Neutrophil (primary cell): ENCODE data around the gene REV1.
"Not testable (repeated sequence)": the region's sequence is repeated elsewhere in the genome, so short reads cannot be mapped to it uniquely, and the experiment has no call there.

Experiments used
- H3K27ac ChIP-seq: fragments of 200-600 bp; sonication (generic); 2 replicates; pipeline ENCODE4 v1.5.1; 2016; ENCODE audit warnings: mild to moderate bottlenecking, moderate library complexity
- H3K27me3 ChIP-seq: fragments of 200-600 bp; sonication (generic); 2 replicates; pipeline ENCODE4 v1.6.0; 2016; ENCODE audit warnings: mild to moderate bottlenecking
- H3K36me3 ChIP-seq: fragments of 200-600 bp; sonication (generic); 2 replicates; pipeline ENCODE4 v1.5.1; 2017
- H3K4me1 ChIP-seq, 2 experiments: fragments of 200-600 bp in 1 of 2; sonication (generic) in 1 of 2; 1 replicate in 1 of 2; 2 replicates in 1 of 2; pipeline versions ENCODE4 v1.5.1 to v1.6.1; 2013 to 2016; ENCODE audit warnings: low read depth in 1 of 2, low read length in 1 of 2, mild to moderate bottlenecking in 1 of 2, moderate library complexity in 1 of 2; ENCODE audit not compliant: control insufficient read depth in 1 of 2, insufficient read depth in 1 of 2
- H3K4me3 ChIP-seq, 2 experiments: fragments of 200-600 bp in 1 of 2; sonication (generic) in 1 of 2; 1 replicate in 1 of 2; 2 replicates in 1 of 2; pipeline ENCODE4 v1.5.1; 2013 to 2016; ENCODE audit warnings: low read depth in 1 of 2, low read length in 1 of 2, mild to moderate bottlenecking in 1 of 2, moderate library complexity in 1 of 2
- H3K9me3 ChIP-seq: fragments of 200-600 bp; sonication (generic); 2 replicates; pipeline ENCODE4 v1.5.1; 2016
- CTCF ChIP-seq: fragments of 200-600 bp; sonication (generic); IDR thresholded peaks from 2 replicates; pipeline ENCODE4 v1.5.1; 2016; ENCODE audit warnings: antibody characterized with exemption

Gene REV1

GRCh38 chr2:99470957-99471356 is 18.9 kb downstream of the REV1 start:
- TF ChIP-seq CTCF, result no peak
- Histone ChIP-seq H3K36me3 (no peaks in the 10 kb centered on the region), H3K9me3 (no peaks in the 10 kb centered on the region), H3K27me3 (no peaks in the 10 kb centered on the region), H3K27ac (peak overlapping the region; percentile 68), H3K4me1 (peaks cover 19 to 29% of the 10 kb centered on the region in 2 experiments), H3K4me3 (no peak overlapping the region)

GRCh38 chr2:99470459-99470858 is 19.4 kb downstream of the REV1 start:
- H3K36me3 ChIP-seq, H3K9me3 ChIP-seq, H3K27me3 ChIP-seq, H3K4me3 ChIP-seq: not testable (repeated sequence)
- H3K27ac ChIP-seq, result peak overlapping the region; percentile 68
- peaks cover 14 to 24% of the 10 kb centered on the region in 2 experiments for H3K4me1 ChIP-seq

DNA sequence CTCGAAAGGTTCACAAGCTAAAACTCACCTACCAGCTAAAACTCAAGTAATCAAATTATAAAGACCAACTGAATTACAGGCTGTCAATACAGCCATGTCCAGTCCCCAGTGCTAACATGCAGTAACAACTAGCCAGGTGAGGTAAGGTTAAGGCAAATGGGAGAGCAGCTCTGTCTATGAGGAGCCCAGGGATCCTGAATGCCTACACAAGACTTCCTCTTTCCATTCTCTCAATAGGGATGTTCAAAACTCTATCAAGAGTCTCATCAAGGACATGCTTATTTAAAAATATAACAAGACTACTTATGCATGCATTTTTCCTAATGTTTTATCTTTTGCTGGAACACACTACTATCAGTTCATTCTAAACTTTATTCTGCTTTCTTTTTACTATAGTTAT is 20.4 kb downstream of the REV1 start:
- Histone ChIP-seq H3K4me3 (no peak overlapping the region), H3K27ac (no peak overlapping the region), H3K36me3 (no peaks in the 10 kb centered on the region), H3K4me1 (peaks cover 4 to 13% of the 10 kb centered on the region in 2 experiments), H3K9me3 (no peaks in the 10 kb centered on the region), H3K27me3 (no peaks in the 10 kb centered on the region)
- no peak for TF ChIP-seq CTCF

- Histone ChIP-seq H3K27me3 (no peaks in the 10 kb centered on the region), H3K4me1 (peaks cover 3 to 11% of the 10 kb centered on the region in 2 experiments), H3K9me3 (no peaks in the 10 kb centered on the region), H3K4me3 (no peak overlapping the region), H3K36me3 (no peaks in the 10 kb centered on the region), H3K27ac (no peak overlapping the region)
- no peak for TF ChIP-seq CTCF
These were observed 21.7 kb downstream of the REV1 start for GRCh38 chr2:99468155-99468554.

DNA sequence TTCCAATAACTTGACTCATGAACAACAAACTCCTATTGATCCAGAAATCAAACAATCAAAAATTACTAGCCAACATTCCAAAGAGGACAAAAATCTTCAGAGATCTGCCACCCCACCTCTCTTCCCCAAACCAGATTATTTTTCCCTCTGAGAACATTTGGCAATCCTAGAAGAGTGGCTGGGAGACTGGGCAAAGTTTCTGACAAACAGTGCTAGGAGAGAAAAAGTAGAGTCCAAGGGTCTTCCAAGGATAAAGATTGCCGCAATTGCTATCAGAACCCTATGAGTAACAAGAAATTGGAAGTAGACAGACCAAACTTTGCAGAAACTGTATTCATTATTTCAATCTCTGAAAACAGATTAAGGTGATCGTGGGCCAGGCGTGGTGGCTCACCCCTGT is 22.4 kb downstream of the REV1 start:
- Histone ChIP-seq H3K4me1 (peaks cover 3 to 11% of the 10 kb centered on the region in 2 experiments), H3K27me3 (no peaks in the 10 kb centered on the region), H3K4me3 (no peak overlapping the region), H3K27ac (no peak overlapping the region), H3K9me3 (no peaks in the 10 kb centered on the region), H3K36me3 (peaks cover under 1% of the 10 kb centered on the region)
- TF ChIP-seq CTCF, result no peak

DNA sequence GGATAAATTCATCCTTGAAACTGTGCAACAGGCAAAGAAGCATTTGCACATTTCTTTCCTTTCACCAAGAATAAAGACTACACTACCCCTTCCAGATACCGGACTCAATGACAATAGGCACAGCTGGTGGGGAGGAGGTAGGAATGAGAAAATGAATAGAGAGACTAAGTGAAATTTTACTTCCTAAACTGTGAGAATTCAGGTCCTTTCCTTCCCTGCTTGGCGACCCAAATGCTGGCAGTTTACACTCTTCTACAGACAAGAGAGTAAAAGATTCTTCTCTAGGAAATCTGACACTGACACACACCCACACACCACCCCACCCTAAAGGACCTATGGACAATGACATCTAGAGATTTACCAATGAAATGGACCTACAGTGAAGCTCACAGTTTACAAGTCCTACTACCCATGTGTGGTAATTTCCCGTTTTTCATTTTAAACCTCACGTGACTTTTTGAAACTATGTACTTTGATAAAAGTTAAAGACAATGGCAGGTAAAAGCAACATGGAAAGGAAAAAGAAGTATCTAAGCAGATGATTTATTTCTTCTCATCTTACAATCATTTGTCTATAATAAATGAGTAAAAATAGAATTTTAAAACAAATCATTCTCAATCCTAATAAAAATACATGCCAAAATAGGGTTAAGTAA is 27.9 kb downstream of the REV1 start:
- H3K9me3 ChIP-seq, result no peaks in the 10 kb centered on the region
- no peak overlapping the region for H3K27ac ChIP-seq
- TF ChIP-seq CTCF, result no peak
- no peaks in the 10 kb centered on the region for H3K4me1 ChIP-seq
- H3K27me3 ChIP-seq, result no peaks in the 10 kb centered on the region
- H3K36me3 ChIP-seq, result peaks cover 40% of the 10 kb centered on the region
- H3K4me3 ChIP-seq, result no peak overlapping the region
